Kidney capillary endothelial cell (primary cell): ENCODE data around the gene PLSCR1.
"Not testable (repeated sequence)": the region's sequence is repeated elsewhere in the genome, so short reads cannot be mapped to it uniquely, and the experiment has no call there.

Source experiments
- DNase-seq: peaks from one replicate; pipeline ENCODE4 v3.0.0-alpha.2; 2018; ENCODE audit warnings: low spot score

Gene PLSCR1

DNA sequence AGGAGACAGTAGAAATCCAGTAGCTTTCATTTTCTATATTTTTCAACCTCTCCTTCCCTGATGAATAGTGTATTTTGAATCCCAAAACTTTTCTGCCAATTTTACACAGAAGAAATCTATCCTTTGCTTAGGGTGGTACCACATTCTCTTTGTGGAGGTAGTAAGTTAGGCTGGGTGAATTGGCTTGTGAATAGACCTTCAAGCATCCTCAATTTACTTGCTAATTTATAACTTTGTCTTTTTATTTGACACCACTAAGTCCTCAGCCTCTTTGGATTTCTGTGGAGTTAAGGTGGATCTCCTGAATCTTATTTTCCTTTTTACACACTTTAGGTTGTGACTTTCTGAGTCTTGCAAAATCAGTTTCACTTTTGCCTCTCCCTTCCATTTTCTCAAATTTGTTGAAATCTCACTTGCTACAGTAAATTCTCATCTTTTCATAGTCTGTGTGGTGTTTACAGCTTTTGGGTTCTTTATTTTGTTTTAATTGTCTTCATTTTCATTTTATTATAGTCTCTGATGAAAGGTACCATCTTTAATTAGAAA is 5.7 kb upstream of the PLSCR1 start:
- no peak for DNase-seq

DNA sequence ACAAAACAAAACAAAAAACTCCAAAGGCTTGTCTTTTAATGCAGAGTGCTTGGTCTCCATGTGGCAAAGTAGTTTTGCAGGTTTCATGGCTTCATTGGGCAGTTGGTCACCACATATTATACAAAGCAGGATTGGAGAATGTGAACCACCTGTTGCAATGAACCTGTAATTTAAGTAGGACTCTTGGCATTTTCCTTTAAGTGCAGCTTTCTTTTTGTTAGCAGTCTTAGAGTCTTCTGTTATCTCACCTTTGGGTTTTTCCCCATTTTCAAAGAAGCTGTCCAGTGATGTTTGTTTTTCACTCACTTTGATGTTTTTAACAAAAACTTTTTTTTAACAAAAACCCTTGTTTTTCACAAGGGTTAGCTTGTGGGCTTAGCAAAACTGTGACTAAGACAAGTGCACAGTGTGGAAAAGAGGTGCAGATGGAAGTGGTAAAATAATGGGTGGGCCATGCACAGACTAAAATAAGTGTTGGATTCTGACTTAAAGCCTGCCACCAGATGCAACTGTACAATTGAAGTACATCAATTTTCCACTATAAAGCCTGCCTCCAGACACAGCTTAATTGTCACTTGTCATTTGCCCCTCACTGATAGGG is 2.9 kb upstream of the PLSCR1 start:
- DNase-seq = no peak

DNA sequence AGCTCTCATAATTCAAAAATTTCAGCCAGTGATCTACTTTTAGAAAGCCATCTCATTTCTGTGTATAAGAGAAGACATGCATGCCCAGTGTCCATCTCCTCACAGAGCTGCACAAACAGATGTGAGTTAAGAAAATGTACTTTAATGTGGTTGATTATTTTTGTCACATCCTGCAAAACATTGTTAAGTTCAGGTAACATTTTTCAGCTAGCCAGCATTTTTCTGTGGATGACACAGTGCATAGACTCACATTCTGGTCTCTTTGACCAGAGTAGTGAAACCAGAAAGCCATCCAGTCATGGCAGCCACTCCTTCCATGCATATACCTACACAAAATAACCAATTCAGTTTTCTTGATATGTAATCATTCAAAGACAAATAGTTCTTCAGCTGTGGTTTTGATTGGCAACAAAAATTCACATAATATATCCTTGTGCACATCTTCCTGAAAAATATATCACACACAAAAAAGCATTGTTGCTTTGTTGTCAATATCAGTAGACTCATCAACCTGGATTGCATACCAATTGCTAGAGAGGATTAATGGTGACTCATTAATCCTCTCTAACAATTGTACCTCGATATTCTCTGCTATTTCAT is 2.1 kb upstream of the PLSCR1 start:
- no peak for DNase-seq

DNA sequence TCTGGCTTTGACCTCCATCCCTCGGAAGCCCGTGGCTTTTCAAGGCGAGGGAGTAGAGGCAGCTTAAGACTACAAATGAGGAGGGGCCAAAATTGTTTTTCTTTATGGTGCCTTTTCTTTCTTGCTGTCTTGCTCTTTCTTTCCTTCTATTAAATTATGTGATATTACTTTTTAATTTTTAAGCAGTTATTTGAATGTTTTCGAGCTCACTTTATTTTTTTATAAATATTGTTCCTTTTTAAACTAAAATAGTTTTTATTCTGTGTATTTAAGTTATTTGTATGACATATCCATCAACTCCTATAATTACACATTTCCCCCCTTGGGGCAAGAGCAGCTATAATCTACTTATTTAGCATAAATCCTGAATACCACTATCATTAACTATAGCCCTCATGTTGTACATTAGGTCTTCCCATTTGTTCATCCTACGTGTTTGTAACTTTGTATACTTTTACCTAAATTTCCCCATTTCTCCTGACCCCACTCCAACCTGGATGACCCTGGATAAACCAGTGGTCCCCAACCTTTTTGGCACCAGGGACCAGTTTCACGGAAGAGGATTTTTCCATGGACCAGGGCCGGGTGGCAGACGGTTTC is 622 bp upstream of the PLSCR1 start:
- no peak for DNase-seq

DNA sequence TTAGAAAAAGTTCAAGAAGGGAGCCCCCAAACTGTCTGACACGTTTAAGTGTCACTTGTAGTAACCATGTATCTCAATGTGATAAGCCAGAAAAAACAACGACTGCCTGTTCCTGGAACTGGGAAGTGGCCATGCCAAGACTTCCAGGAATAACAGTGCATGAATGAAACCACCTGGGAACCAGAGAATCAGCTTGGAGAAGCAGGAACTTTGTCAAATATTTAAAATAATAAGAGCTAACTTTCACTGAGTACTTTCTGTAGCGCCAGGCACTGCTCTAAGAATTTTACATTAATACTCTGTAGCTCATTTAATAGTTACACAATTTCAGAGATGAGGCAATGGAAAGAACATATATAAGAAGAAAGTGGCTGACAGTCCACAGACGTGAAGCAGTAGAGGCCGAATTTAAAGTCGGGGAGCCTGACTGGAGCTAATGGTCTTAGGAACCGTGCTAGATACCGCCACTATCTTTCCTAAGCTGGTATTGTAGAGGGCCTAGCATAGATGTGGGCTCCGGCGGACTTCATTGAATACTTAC is 876 bp downstream of the PLSCR1 start:
- peak; percentile 21 for DNase-seq

DNA sequence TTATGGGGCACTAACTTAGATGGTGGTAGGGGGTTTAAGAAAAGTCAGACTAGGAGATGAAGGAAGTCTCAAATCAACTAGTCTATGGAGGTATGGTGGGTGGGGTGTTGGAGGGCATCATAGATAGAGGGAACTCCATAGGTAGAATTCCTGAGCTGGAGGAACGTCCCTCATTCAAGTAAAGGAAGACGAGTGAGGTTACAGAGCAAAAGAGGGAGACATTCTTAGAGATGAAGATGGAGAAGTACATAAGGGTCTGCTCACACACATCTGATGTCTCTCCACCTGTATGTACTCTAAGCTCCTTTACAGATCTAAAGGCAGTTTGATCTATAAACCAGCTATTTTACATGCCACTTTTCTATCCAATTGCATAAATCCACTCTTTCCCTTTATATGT is 1.4 kb downstream of the PLSCR1 start:
- DNase-seq = no peak

DNA sequence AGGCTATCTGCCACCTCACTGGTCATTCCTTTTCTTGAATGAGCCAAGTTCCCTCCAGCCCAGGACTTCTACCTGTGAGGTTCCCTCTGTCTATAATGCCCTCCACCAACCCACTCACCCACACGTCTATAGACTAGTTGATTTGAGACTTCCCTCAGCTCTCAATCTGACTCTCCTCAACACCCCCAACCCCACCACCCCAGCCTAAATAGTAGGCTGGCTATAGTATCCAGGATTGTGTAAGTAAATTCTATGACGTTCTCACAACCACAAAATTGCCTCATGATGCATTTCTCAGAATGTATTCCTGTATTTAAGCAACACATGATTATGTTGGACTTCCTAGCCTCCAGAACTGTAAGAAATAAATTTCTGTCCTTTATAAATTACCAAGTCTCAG is 2.2 kb downstream of the PLSCR1 start:
- no peak for DNase-seq

DNA sequence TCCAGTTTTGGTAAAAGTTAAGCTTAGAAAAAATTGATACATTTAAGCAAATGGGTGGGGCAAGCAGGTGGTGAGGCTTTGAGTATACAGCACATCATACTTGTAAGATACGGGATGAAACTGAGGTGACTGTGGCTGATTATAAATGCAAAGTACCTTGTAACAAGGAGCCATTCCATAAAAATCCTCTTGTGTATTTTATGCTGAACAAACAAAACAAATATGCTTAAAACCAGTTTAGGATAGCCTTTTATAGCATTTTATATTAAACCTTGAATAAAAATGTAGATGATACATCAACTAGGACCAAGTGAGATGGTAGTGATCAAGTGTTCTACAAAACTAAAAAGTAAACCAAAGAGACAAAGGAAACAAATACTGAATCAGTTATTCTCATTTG is 3.4 kb downstream of the PLSCR1 start:
- no peak for DNase-seq

DNA sequence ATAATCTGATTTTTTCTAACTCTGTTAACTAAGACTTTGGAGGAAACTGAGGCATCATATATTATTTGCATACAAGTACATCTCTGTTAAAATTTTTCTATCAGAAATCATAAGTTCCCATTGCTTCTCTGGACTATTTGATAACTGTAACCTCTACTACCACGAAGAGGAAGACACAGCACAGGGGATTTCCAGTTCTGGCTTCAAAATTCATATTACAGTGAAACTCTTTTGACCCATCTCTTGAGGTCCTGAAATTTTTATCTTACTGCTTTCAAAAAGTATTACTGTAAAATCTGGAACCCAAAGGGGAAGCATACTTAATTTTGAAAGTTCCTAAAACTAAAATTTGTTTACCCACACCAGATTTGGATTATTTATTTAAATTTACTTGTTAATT is 4.2 kb downstream of the PLSCR1 start:
- DNase-seq = no peak

DNA sequence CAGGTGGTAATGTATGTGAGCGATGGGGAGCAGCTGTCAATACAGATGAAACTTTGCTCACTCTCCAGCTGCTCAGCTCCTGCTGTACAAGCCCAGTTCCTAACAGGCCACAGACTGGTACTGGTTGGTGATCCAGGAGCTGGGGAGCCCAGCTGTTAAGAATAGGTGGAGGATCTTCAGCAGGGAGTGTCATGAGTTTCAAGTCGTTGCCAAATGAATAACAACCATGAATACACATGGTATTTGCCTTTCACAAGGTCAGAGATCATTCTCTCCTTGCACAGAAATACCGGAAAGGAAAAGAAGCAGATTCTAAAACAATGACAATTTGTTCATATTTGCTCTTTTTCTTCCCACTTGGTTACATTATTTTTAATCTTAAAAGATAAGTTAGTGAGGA is 5.1 kb downstream of the PLSCR1 start:
- no peak for DNase-seq

DNA sequence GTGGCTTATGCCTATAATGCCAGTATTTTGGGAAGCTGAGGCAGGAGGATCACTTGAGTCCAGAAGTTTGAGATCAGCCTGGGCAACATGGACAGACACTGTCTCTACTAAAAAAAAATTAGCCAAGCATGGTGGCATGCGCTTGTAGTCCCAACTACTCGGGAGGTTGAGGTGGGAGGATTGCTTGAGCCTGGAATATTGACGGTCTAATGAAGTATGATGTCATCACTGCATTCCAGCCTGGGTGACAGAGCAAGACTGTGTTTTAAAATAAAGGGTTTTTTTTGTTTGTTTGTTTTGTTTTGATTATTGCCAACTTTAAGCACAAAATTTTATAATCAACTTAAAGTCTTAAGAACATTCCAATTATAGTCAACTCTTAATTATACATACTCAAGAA is 6.8 kb downstream of the PLSCR1 start:
- no peak for DNase-seq

DNA sequence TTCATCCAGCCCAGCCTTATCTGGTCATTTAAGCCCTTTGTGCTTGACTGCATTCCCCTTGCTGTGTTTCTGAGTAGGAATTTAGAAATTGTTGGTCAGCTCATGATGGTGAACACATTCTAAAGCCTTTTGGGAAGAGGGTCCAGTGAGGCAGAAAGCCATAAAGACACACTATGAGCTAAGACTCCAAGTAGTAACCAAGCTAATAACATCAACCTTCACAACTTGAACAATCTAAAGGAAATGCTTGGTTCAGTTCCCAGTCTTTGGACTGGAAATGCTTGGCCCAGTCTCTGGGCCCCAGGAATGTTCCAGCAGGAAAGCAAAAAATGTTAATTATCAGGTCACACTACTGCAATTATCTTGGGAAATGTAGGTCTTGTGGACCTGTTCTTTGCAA is 7.7 kb downstream of the PLSCR1 start:
- no peak for DNase-seq

DNA sequence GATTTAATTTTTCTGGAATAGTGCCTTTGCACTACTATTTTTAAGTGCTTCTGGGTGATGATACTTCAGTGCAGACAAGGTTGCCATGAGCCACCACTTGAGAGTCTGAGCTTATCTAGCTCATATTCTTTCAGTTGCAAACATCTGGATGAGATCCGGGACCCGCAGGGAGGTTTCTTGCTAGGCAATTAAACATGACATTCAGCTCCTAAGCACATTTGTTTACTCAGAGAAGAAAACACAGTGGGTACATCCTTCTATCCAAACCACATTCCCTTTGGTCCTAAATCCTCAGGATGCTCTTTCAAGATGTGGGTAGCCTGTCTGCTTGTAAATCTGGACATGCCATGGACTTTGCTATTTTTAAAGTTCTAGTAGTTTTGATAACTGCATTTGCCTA is 12.0 kb downstream of the PLSCR1 start:
- no peak for DNase-seq

DNA sequence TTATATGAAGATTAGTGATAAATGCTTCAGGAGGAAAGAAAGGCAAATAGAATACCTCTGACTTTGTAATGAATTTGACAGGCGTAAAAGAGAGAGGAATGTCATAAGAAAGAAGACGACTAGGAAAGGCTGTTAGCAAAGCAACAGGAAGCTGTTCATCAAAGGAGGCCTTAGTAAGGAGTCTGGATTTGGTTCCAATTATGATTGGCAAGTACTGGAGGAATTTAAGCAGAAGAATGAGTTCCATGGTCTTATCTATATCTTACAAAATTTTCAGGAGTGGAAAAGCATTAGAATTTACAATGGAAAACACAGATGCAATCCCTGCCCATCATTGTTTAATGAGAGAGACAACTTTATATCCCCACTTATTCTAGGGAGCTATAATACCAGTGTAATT is 13.8 kb downstream of the PLSCR1 start:
- DNase-seq = no peak

DNA sequence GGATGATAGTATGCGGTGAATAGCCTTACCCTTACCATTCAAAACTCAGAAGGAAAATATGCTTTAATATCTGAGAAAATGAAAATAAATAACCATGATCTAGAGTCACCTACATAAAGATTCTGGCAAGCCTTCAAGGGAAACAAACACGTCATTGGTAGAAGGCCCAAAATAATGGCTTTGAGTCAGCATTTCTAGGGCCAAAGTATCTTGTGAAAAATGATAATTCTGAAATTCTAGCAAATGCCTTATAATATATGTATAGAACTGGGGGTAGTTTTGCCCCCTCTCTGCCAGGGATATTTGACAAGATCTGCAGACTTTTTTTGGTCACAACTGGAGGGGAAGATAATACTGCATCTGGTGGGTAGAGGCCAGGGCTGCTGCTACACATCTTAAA is 15.4 kb downstream of the PLSCR1 start:
- no peak for DNase-seq

DNA sequence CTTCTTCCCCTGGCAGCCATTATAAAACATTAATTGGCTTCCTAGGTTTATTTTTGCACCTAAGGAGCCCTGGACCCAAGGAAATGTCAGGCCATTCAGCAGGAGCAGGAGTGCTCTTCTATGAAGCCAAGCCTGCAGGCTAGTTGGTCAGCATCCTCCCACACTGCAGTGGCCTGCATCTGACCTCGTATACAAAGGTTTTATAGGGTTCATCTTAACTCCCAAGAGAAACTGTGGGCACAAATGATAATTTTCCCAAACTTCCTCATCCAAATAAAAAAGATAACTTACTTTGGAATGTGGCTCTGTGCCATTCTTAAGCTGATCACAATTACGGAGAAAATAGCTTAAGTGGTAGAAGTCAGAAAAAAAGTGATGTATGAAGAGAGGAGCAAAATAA is 19.4 kb downstream of the PLSCR1 start:
- no peak for DNase-seq

DNA sequence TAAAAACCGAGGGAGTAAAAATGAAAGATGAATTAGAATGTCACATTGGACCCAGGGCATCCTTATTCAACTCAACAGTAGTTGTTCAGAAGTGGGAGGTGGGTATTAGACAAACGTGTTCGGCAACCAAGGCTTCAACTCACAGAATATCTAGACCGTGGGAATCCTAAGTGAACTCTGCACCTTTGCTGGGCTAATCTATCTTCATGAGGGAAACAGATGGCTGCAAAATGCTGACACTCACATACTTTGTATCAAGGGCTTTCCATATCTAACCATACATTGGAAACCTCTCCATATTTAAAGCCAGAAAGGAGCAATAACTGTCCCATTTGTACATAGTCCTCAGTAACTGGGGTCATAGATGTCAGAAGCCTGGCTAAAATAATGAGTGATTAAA is 20.9 kb downstream of the PLSCR1 start:
- no peak for DNase-seq

DNA sequence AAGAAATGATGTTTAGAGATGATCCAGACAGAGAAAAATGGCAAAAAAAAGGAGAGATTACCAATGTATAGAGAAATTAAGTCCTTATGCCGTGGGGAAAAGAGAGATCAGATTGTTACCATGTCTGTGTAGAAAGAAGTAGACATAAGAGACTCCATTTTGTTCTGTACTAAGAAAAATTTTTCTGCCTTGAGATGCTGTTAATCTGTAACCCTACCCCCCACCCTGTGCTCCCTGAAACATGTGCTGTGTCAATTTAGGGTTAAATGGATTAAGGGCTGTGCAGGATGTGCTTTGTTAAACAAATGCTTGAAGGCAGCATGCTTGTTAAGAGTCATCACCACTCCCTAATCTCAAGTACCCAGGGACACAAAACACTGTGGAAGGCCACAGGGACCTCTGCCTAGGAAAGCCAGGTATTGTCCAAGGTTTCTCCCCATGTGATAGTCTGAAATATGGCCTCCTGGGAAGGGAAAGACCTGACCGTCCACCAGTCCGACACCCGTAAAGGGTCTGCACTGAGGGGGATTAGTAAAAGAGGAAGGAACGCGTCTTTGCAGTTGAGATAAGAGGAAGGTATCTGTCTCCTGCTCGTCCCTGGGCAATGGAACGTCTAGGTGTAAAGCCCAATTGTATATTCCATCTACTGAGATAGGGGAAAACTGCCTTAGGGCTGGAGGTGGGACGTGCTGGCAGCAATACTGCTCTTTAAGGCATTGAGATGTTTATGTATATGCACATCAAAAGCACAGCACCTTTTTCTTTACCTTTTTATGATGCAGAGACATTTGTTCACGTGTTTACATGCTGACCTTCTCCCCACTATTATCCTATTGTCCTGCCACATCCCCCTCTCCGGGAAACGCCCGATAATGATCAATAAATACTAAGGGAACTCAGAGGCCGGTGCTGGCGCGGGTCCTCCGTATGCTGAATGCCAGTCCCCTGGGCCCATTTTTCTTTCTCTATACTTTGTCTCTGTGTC is 21.9 kb downstream of the PLSCR1 start:
- DNase-seq = not testable (repeated sequence)

DNA sequence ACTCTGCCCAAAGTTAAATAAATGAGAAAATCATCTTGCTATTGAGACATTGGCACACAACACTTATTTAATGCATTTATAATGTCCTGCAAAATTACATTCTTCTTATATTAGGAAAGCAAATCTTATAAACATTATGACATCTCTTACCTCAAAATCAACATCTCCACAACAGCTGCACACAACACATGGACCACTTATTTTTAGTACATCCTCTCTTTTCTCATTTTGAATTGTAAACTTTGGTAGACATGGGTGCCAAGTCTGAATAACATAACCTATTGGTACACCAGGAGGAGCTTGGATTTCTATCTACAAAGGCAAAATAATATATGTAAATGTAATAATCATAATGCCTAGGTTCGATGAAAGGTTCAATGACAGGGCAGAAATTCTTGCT is 23.0 kb downstream of the PLSCR1 start:
- DNase-seq = no peak

DNA sequence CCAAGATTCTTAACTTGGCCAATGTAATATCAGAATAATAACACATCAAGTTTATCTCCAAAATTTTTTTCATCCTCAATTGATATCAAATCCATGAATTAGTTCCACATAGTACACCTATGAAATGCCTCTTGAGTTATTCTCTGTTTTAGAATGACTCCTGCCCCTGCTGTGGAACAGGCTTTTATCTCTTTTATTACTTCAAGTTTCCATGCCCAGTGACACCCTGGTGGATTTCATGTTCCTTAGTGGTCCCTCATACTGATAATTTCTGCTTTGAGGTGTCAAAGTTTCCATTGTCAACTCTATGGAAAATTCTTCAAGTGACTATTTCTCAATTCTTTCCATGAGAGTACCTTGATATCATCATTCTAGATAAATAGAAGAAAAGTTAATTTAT is 24.6 kb downstream of the PLSCR1 start:
- DNase-seq = no peak

DNA sequence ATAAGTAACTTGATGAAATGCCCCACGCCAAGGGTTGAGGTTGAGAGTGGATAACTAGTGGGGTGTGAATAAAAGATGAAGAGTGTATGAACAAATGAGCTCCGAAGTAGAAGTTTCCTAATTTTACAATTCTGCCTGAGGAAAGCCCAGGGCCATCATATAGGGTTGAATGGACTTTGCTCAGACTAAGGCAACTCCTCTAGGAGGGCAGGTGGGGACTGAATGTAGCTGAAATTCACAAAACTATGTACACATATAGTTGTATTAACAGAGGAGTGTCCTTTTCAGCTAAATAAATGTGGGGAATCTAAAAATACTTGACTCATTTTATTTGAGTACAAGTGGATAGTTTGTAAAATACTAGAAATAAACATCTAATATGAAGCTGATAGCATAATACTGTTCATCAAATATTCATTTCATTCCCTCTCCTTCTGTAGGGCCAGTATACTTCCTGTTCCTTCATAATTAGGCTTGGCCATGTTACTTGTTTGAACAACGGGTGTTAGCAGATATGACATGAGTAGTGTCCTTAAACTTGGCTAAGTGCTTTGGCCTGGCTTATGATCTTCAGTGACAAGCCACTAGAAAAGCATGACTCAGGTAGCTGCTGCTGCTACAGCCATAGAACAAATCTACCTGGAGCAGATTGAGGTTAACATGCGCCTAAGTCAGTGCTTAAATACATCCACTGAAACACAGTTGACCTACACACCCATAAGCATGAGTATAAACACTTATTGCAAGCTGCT is 26.5 kb downstream of the PLSCR1 start:
- no peak for DNase-seq
